Prostate gland (tissue), 2 donors: ENCODE results near the gene COMT.

Experiments used
- CTCF ChIP-seq, 4 experiments: fragments of 200-600 bp in 2 of 4; fragments of 450-650 bp in 2 of 4; sonication (generic) in 2 of 4; IDR thresholded peaks; 1 replicate in 3 of 4; 2 replicates in 1 of 4; pipeline ENCODE4 v1.5.1; 2016 to 2019; ENCODE audit warnings: antibody characterized with exemption in 4 of 4, mild to moderate bottlenecking in 2 of 4, moderate library complexity in 2 of 4
- POLR2AphosphoS5 ChIP-seq: sonication (generic); formaldehyde crosslinking; IDR thresholded peaks from one replicate; pipeline ENCODE4 v1.6.1; 2017; ENCODE audit warnings: antibody characterized with exemption

DNA sequence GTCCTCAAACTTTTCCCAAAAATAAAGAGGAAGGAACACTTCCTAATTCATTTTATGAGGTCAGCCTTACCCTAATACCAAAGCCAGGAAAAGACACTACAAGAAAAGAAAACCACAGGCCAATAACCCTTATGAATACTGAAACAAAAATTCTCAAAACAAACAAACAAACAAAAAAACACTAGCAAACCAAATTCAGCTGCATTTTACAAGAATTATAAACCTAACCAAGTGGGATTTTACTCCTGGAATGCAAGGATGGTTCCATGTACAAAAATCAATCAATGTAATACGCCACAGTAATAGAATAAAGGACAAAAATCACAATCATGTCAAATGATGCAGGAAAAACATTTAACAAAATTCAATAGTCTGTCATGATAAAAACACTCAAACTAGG is 61.7 kb downstream of the COMT start:
- TF ChIP-seq POLR2AphosphoS5 (no peak), CTCF (IDR thresholded peaks at IDR 0.05) (no peak)
